HG03108 (cell line): ENCODE measurements around the gene WAC.
"Not testable (repeated sequence)": the region's sequence is repeated elsewhere in the genome, so short reads cannot be mapped to it uniquely, and the experiment has no call there.

Experiments used
- ATAC-seq: cut with Tn5 transposase; IDR thresholded peaks from one replicate; pipeline ENCODE4 v1.9.1; 2021; ENCODE audit warnings: moderate library complexity; ENCODE audit not compliant: unreplicated experiment

WAC gene

GRCh38 chr10:28561531-28561930, 28.6 kb downstream of the WAC start:
- no peak for ATAC-seq

GRCh38 chr10:28564905-28565304, 32.0 kb downstream of the WAC start:
- no peak for ATAC-seq

GRCh38 chr10:28566458-28567015, 33.6 kb downstream of the WAC start:
- ATAC-seq: no peak

GRCh38 chr10:28569506-28570159, 36.7 kb downstream of the WAC start:
- ATAC-seq: no peak

- ATAC-seq: no peak
Measured at GRCh38 chr10:28570598-28570997, 37.7 kb downstream of the WAC start.

GRCh38 chr10:28571265-28571664, 38.3 kb downstream of the WAC start:
- no peak for ATAC-seq

- not testable (repeated sequence) for ATAC-seq
Measured at GRCh38 chr10:28574214-28574613, 41.3 kb downstream of the WAC start.

- no peak for ATAC-seq
Measured at GRCh38 chr10:28575852-28576251, 42.9 kb downstream of the WAC start.

GRCh38 chr10:28577506-28577905, 44.6 kb downstream of the WAC start:
- ATAC-seq: no peak

GRCh38 chr10:28578454-28578853, 45.5 kb downstream of the WAC start:
- ATAC-seq: no peak

GRCh38 chr10:28580825-28581224, 47.9 kb downstream of the WAC start:
- ATAC-seq: no peak

GRCh38 chr10:28581916-28582315, 49.0 kb downstream of the WAC start:
- ATAC-seq: no peak

- ATAC-seq: no peak
Measured at GRCh38 chr10:28585076-28585475, 52.2 kb downstream of the WAC start.

GRCh38 chr10:28586176-28586575, 53.3 kb downstream of the WAC start:
- no peak for ATAC-seq

GRCh38 chr10:28587270-28587969, 54.5 kb downstream of the WAC start:
- no peak for ATAC-seq

- ATAC-seq: no peak
Measured at GRCh38 chr10:28587970-28588290, 55.0 kb downstream of the WAC start.

- ATAC-seq: no peak
Measured at GRCh38 chr10:28592953-28593352, 60.0 kb downstream of the WAC start.

GRCh38 chr10:28593811-28594210, 60.9 kb downstream of the WAC start:
- no peak for ATAC-seq

- no peak for ATAC-seq
Measured at GRCh38 chr10:28594406-28594805, 61.5 kb downstream of the WAC start.

- ATAC-seq: no peak
Measured at GRCh38 chr10:28595613-28596012, 62.7 kb downstream of the WAC start.

- ATAC-seq: no peak
Measured at GRCh38 chr10:28600056-28600455, 67.1 kb downstream of the WAC start.

- no peak for ATAC-seq
Measured at GRCh38 chr10:28601012-28601411, 68.1 kb downstream of the WAC start.
